Glutamatergic neuron (in vitro differentiated cells): ENCODE measurements around the gene MAPK13. TPM values are rescaled to one million over a fixed set of nuclear protein-coding genes. Genes with fewer than 3 reads are reported as not detected.

Source experiments
- DNase-seq: peaks from one replicate; pipeline ENCODE4 v3.0.0; 2022
- H3K27ac Mint-ChIP-seq: one replicate; pipeline ENCODE4 v1.8.0; 2020; ENCODE audit warnings: mild to moderate bottlenecking, mixed read lengths, inconsistent platforms; ENCODE audit not compliant: unreplicated experiment
- H3K27me3 Mint-ChIP-seq: one replicate; pipeline ENCODE4 v1.8.0; 2020; ENCODE audit warnings: mild to moderate bottlenecking, moderate library complexity, mixed read lengths, inconsistent platforms; ENCODE audit not compliant: unreplicated experiment
- H3K36me3 Mint-ChIP-seq: one replicate; pipeline ENCODE4 v1.8.0; 2020; ENCODE audit warnings: mild to moderate bottlenecking, mixed read lengths, inconsistent platforms; ENCODE audit not compliant: unreplicated experiment
- H3K4me1 Mint-ChIP-seq: one replicate; pipeline ENCODE4 v1.8.0; 2020; ENCODE audit warnings: mild to moderate bottlenecking, low read depth, mixed read lengths, inconsistent platforms; ENCODE audit not compliant: unreplicated experiment
- H3K4me3 Mint-ChIP-seq: one replicate; pipeline ENCODE4 v1.8.0; 2020; ENCODE audit warnings: mild to moderate bottlenecking, mixed read lengths, inconsistent platforms; ENCODE audit not compliant: unreplicated experiment
- H3K9me3 Mint-ChIP-seq: one replicate; pipeline ENCODE4 v1.8.0; 2020; ENCODE audit warnings: mild to moderate bottlenecking, moderate library complexity, mixed read lengths, inconsistent platforms; ENCODE audit not compliant: unreplicated experiment
- CTCF ChIP-seq: fragments of 200-600 bp; sonication (generic); IDR thresholded peaks from one replicate; pipeline ENCODE4 v1.5.0; 2021; ENCODE audit not compliant: partially characterized antibody, unreplicated experiment
- total RNA-seq: library from RNA; stranded (reverse); fragmentation: NEBNext Ultra II Directional; extraction: Animal tissue kit (Norgen Biotek cat#: 25700); gene quantifications from one replicate; pipeline ENCODE4 v1.2.1, GENCODE V29; 2021; ENCODE audit not compliant: unreplicated experiment

MAPK13 gene
- total RNA-seq, 1 donor from 2014 or later: 4.2 TPM

- Mint-ChIP-seq H3K36me3 (no peaks in the 10 kb centered on the region), H3K27ac (no peak overlapping the region), H3K27me3 (no peaks in the 10 kb centered on the region), H3K9me3 (peaks cover 2% of the 10 kb centered on the region), H3K4me1 (peaks cover 26% of the 10 kb centered on the region), H3K4me3 (peak overlapping the region; percentile 42)
- TF ChIP-seq CTCF: no peak
- no peak for DNase-seq
Measured at GRCh38 chr6:36132246-36132895, 2.1 kb downstream of the MAPK13 start.

- Mint-ChIP-seq H3K9me3 (peaks cover 2% of the 10 kb centered on the region), H3K4me1 (peaks cover 26% of the 10 kb centered on the region), H3K27me3 (no peaks in the 10 kb centered on the region), H3K27ac (no peak overlapping the region), H3K4me3 (no peak overlapping the region), H3K36me3 (no peaks in the 10 kb centered on the region)
- no peak for DNase-seq
- no peak for TF ChIP-seq CTCF
Measured at GRCh38 chr6:36133148-36133547, 2.8 kb downstream of the MAPK13 start.

- H3K4me1 Mint-ChIP-seq: peaks cover 26% of the 10 kb centered on the region
- H3K9me3 Mint-ChIP-seq: peaks cover 2% of the 10 kb centered on the region
- no peaks in the 10 kb centered on the region for H3K27me3 Mint-ChIP-seq
- no peaks in the 10 kb centered on the region for H3K36me3 Mint-ChIP-seq
- no peak overlapping the region for H3K27ac Mint-ChIP-seq
- TF ChIP-seq CTCF: no peak
- no peak overlapping the region for H3K4me3 Mint-ChIP-seq
- no peak for DNase-seq
Measured at GRCh38 chr6:36133912-36134311, 3.6 kb downstream of the MAPK13 start.

GRCh38 chr6:36135053-36135731 lies 4.9 kb downstream of the MAPK13 start:
- Mint-ChIP-seq H3K27ac (no peak overlapping the region), H3K9me3 (peaks cover 3% of the 10 kb centered on the region), H3K36me3 (no peaks in the 10 kb centered on the region), H3K4me1 (peaks cover 30% of the 10 kb centered on the region), H3K27me3 (no peaks in the 10 kb centered on the region), H3K4me3 (no peak overlapping the region)
- no peak for DNase-seq
- TF ChIP-seq CTCF: no peak

- no peak for DNase-seq
- H3K36me3 Mint-ChIP-seq: no peaks in the 10 kb centered on the region
- H3K4me3 Mint-ChIP-seq: no peak overlapping the region
- no peak for TF ChIP-seq CTCF
- no peak overlapping the region for H3K27ac Mint-ChIP-seq
- H3K9me3 Mint-ChIP-seq: peaks cover 3% of the 10 kb centered on the region
- no peaks in the 10 kb centered on the region for H3K27me3 Mint-ChIP-seq
- H3K4me1 Mint-ChIP-seq: peaks cover 34% of the 10 kb centered on the region
Measured at GRCh38 chr6:36136034-36136433, 5.7 kb downstream of the MAPK13 start.
